WTC11 (cell line): Measurements from ENCODE around the gene LMF1. TPM values are rescaled to one million over a fixed set of nuclear protein-coding genes. Genes with fewer than 3 reads are reported as not detected.

Source experiments
- ATAC-seq: fragments of 200-7000 bp; cut with Tn5 transposase; 2 replicates; pipeline ENCODE4 v1.10.0; 2021; ENCODE audit warnings: mild to moderate bottlenecking, moderate library complexity
- CTCF ChIA-PET: fragments of 300-600 bp; sonication (Branson Sonifier 250); formaldehyde crosslinking; loops from one replicate; lab custom pipeline; 2021; ENCODE audit warnings: antibody characterized with exemption; lab: Charles Lee
- POLR2A ChIA-PET: fragments of 350-600 bp; sonication (Branson Sonifier 250); formaldehyde crosslinking; loops from one replicate; lab custom pipeline; 2021; ENCODE audit warnings: antibody characterized with exemption; lab: Charles Lee
- DNase-seq: peaks from one replicate; pipeline ENCODE4 v3.0.0; 2021; ENCODE audit warnings: low spot score
- H3K27ac Mint-ChIP-seq: 2 replicates; pipeline ENCODE4 v1.8.0; 2021; ENCODE audit warnings: mixed read lengths
- H3K27me3 Mint-ChIP-seq: 2 replicates; pipeline ENCODE4 v1.8.0; 2021; ENCODE audit warnings: low read depth, mild to moderate bottlenecking, moderate library complexity, mixed read lengths
- H3K36me3 Mint-ChIP-seq: 2 replicates; pipeline ENCODE4 v1.8.0; 2021; ENCODE audit warnings: mixed read lengths
- H3K4me1 Mint-ChIP-seq: 2 replicates; pipeline ENCODE4 v1.8.0; 2022; ENCODE audit warnings: mixed read lengths
- H3K4me3 Mint-ChIP-seq: 2 replicates; pipeline ENCODE4 v1.8.0; 2021; ENCODE audit warnings: mild to moderate bottlenecking, moderate library complexity, mixed read lengths
- H3K9me3 Mint-ChIP-seq: 2 replicates; pipeline ENCODE4 v1.8.0; 2021; ENCODE audit warnings: mixed read lengths
- AR ChIP-seq: fragments of 250-450 bp; sonication (Bioruptor Pico); IDR thresholded peaks from 2 replicates; pipeline ENCODE4 v1.9.0; 2021; ENCODE audit warnings: mild to moderate bottlenecking
- ERG ChIP-seq: fragments of 250-450 bp; sonication (Bioruptor Pico); IDR thresholded peaks from 2 replicates; pipeline ENCODE4 v1.8.0; 2021; ENCODE audit warnings: mild to moderate bottlenecking
- FOXJ3 ChIP-seq: sonication (generic); formaldehyde crosslinking; IDR thresholded peaks from 2 replicates; pipeline ENCODE4 v1.9.0; 2021; ENCODE audit warnings: missing genetic modification reagents, mild to moderate bottlenecking, borderline replicate concordance
- HMGXB4 ChIP-seq: sonication (generic); formaldehyde crosslinking; IDR thresholded peaks from 2 replicates; pipeline ENCODE4 v1.8.1; 2023; ENCODE audit warnings: mild to moderate bottlenecking, moderate library complexity, missing genetic modification reagents
- MAX ChIP-seq: sonication (generic); formaldehyde crosslinking; IDR thresholded peaks from 2 replicates; pipeline ENCODE4 v1.8.0; 2022; ENCODE audit warnings: mild to moderate bottlenecking, missing genetic modification reagents
- RELA ChIP-seq: sonication (generic); formaldehyde crosslinking; IDR thresholded peaks from 2 replicates; pipeline ENCODE4 v1.8.1; 2022; ENCODE audit warnings: missing genetic modification reagents, mild to moderate bottlenecking, borderline replicate concordance
- SOX15 ChIP-seq: fragments of 250-450 bp; sonication (Bioruptor Pico); IDR thresholded peaks from 2 replicates; pipeline ENCODE4 v1.9.0; 2021; ENCODE audit warnings: mild to moderate bottlenecking
- STAT6 ChIP-seq: sonication (generic); formaldehyde crosslinking; conservative IDR thresholded peaks from 2 replicates; pipeline ENCODE4 v1.8.1; 2023; ENCODE audit warnings: mild to moderate bottlenecking, low read depth, missing genetic modification reagents, moderate library complexity
- TCF7 ChIP-seq: sonication (generic); formaldehyde crosslinking; IDR thresholded peaks from 2 replicates; pipeline ENCODE4 v1.8.0; 2022; ENCODE audit warnings: mild to moderate bottlenecking, low read depth, missing genetic modification reagents, moderate library complexity
- TEAD1 ChIP-seq: sonication (generic); formaldehyde crosslinking; IDR thresholded peaks from 2 replicates; pipeline ENCODE4 v1.8.0; 2022; ENCODE audit warnings: mild to moderate bottlenecking, missing genetic modification reagents
- TEAD4 ChIP-seq: sonication (generic); formaldehyde crosslinking; IDR thresholded peaks from 2 replicates; pipeline ENCODE4 v1.8.0; 2022; ENCODE audit warnings: mild to moderate bottlenecking, missing genetic modification reagents
- TP53 ChIP-seq: sonication (generic); formaldehyde crosslinking; IDR thresholded peaks from 2 replicates; pipeline ENCODE4 v1.8.1; 2023; ENCODE audit warnings: mild to moderate bottlenecking, missing genetic modification reagents
- USF1 ChIP-seq: sonication (generic); formaldehyde crosslinking; IDR thresholded peaks from 2 replicates; pipeline ENCODE4 v1.8.0; 2022; ENCODE audit warnings: mild to moderate bottlenecking, missing genetic modification reagents
- USF2 ChIP-seq: sonication (generic); formaldehyde crosslinking; IDR thresholded peaks from 2 replicates; pipeline ENCODE4 v1.8.1; 2023; ENCODE audit warnings: mild to moderate bottlenecking, missing genetic modification reagents, moderate library complexity
- ZBTB21 ChIP-seq: sonication (generic); formaldehyde crosslinking; IDR thresholded peaks from 2 replicates; pipeline ENCODE4 v1.8.1; 2023; ENCODE audit warnings: mild to moderate bottlenecking, missing genetic modification reagents, borderline replicate concordance
- ZNF423 ChIP-seq: fragments of 250-450 bp; sonication (Bioruptor Pico); IDR thresholded peaks from 2 replicates; pipeline ENCODE4 v2.1.2; 2022; ENCODE audit warnings: mild to moderate bottlenecking, moderate library complexity
- ZNF512 ChIP-seq: sonication (generic); formaldehyde crosslinking; IDR thresholded peaks from 2 replicates; pipeline ENCODE4 v1.8.1; 2022; ENCODE audit warnings: missing genetic modification reagents, borderline replicate concordance
- ZNF671 ChIP-seq: fragments of 250-450 bp; sonication (Bioruptor Pico); IDR thresholded peaks from 2 replicates; pipeline ENCODE4 v1.8.0; 2021; ENCODE audit warnings: mild to moderate bottlenecking
- total RNA-seq: library from RNA; stranded (reverse); gene quantifications from 3 replicates; pipeline ENCODE4 v1.2.3, GENCODE V29; 2021

LMF1 gene
- total RNA-seq, 1 experiment from 2014 or later, result 10.5 TPM

- Mint-ChIP-seq H3K4me1 (no peaks in the 10 kb centered on the region), H3K36me3 (peaks cover 14% of the 10 kb centered on the region), H3K4me3 (no peak overlapping the region), H3K9me3 (peaks cover 14% of the 10 kb centered on the region), H3K27me3 (no peaks in the 10 kb centered on the region), H3K27ac (peak overlapping the region; percentile 70; the same call in 1 of the 2 replicates)
- ChIA-PET POLR2A (no interaction called here), CTCF (no interaction called here)
- TF ChIP-seq USF1, result no peak
- no peak for TF ChIP-seq ZNF423 (CRISPR knock-in tag)
- no peak for TF ChIP-seq TP53
- DNase-seq (no peak), ATAC-seq (no peak)
Measured at GRCh38 chr16:918068-918467, 52.7 kb downstream of the LMF1 start.

GRCh38 chr16:917591-918061, 53.2 kb downstream of the LMF1 start:
- TF ChIP-seq TEAD4 (no peak), ZNF512 (CRISPR knock-in tag) (no peak), STAT6 (CRISPR knock-in tag) (no peak), ZNF671 (CRISPR knock-in tag) (no peak), FOXJ3 (no peak), USF2 (CRISPR knock-in tag) (no peak), SOX15 (CRISPR knock-in tag) (no peak), MAX (no peak), TEAD1 (no peak), ERG (CRISPR knock-in tag) (no peak)
- Mint-ChIP-seq H3K4me1 (no peaks in the 10 kb centered on the region), H3K4me3 (no peak overlapping the region), H3K36me3 (peaks cover 13% of the 10 kb centered on the region), H3K27ac (peak overlapping the region; percentile 70; the same call in 1 of the 2 replicates), H3K27me3 (no peaks in the 10 kb centered on the region), H3K9me3 (peaks cover 14% of the 10 kb centered on the region)
- ChIA-PET CTCF (no interaction called here), POLR2A (no interaction called here)
- ATAC-seq (no peak), DNase-seq (no peak)

GRCh38 chr16:916035-916799, 54.6 kb downstream of the LMF1 start:
- POLR2A ChIA-PET, result no interaction called here
- DNase-seq (no peak), ATAC-seq (no peak)
- no peaks in the 10 kb centered on the region for H3K4me1 Mint-ChIP-seq
- H3K9me3 Mint-ChIP-seq, result 0 out of 2 replicates have a peak, but pooled peaks cover under 1% of the 10 kb centered on the region
- H3K27ac Mint-ChIP-seq, result no peak overlapping the region
- H3K27me3 Mint-ChIP-seq, result no peaks in the 10 kb centered on the region
- no peaks in the 10 kb centered on the region for H3K36me3 Mint-ChIP-seq
- H3K4me3 Mint-ChIP-seq, result no peak overlapping the region
- CTCF ChIA-PET, result interaction anchor here (0.6 to 1.2 kb wide), 2 partner anchors 38 to 141 kb away, joined by 4 to 5 read pairs; no protein-coding TSS in a partner anchor
- TF ChIP-seq TCF7 (CRISPR knock-in tag), result no peak
- TF ChIP-seq MAX, result no peak
- TF ChIP-seq ZBTB21 (CRISPR knock-in tag), result no peak
- no peak for TF ChIP-seq AR (CRISPR knock-in tag)
- no peak for TF ChIP-seq FOXJ3
- no peak for TF ChIP-seq RELA (CRISPR knock-in tag)
- no peak for TF ChIP-seq HMGXB4
